Activated effector memory CD4-positive, alpha-beta T cell treated with anti-CD3 and anti-CD28 coated beads, Interleukin-2, amount 50 U/mL, for 16 hours (primary cell): ENCODE measurements around the gene C15orf61.

Experiments
- DNase-seq: peaks from one replicate; pipeline ENCODE4 v3.0.0-alpha.2; 2020

The C15orf61 gene

GRCh38 chr15:67521029-67521782 is at the start of gene C15orf61:
Gene C15orf61 (plus strand): TSS chr15:67521131. CDS start chr15:67521249, 118 bp downstream.
- peak; percentile 95 for DNase-seq

- DNase-seq = no peak
Measured at GRCh38 chr15:67472957-67473356, 48.0 kb upstream of the C15orf61 start.

- DNase-seq = no peak
Measured at GRCh38 chr15:67474405-67475110, 46.4 kb upstream of the C15orf61 start.

- DNase-seq = no peak
Measured at GRCh38 chr15:67479781-67480505, 41.0 kb upstream of the C15orf61 start.

GRCh38 chr15:67480741-67481140 is 40.2 kb upstream of the C15orf61 start:
- DNase-seq = no peak

GRCh38 chr15:67481680-67482079 is 39.3 kb upstream of the C15orf61 start:
- DNase-seq = no peak

GRCh38 chr15:67495585-67495984 is 25.3 kb upstream of the C15orf61 start:
- no peak for DNase-seq

- no peak for DNase-seq
Measured at GRCh38 chr15:67501177-67501835, 19.6 kb upstream of the C15orf61 start.

GRCh38 chr15:67501836-67502461 is 19.0 kb upstream of the C15orf61 start:
- no peak for DNase-seq

- DNase-seq = no peak
Measured at GRCh38 chr15:67504056-67504455, 16.9 kb upstream of the C15orf61 start.

- no peak for DNase-seq
Measured at GRCh38 chr15:67504796-67505195, 16.1 kb upstream of the C15orf61 start.

- no peak for DNase-seq
Measured at GRCh38 chr15:67505675-67506572, 15.0 kb upstream of the C15orf61 start.

- no peak for DNase-seq
Measured at GRCh38 chr15:67506775-67507747, 13.9 kb upstream of the C15orf61 start.

- DNase-seq = no peak
Measured at GRCh38 chr15:67508407-67508806, 12.5 kb upstream of the C15orf61 start.

GRCh38 chr15:67509918-67510317 is 11.0 kb upstream of the C15orf61 start:
- DNase-seq = no peak

- no peak for DNase-seq
Measured at GRCh38 chr15:67510597-67511190, 10.2 kb upstream of the C15orf61 start.

- no peak for DNase-seq
Measured at GRCh38 chr15:67511606-67512005, 9.3 kb upstream of the C15orf61 start.

GRCh38 chr15:67512140-67512539 is 8.8 kb upstream of the C15orf61 start:
- DNase-seq = no peak

GRCh38 chr15:67512933-67513714 is 7.8 kb upstream of the C15orf61 start:
- no peak for DNase-seq
